Measurements from ENCODE around the gene ACKR1.

The ACKR1 gene

DNA sequence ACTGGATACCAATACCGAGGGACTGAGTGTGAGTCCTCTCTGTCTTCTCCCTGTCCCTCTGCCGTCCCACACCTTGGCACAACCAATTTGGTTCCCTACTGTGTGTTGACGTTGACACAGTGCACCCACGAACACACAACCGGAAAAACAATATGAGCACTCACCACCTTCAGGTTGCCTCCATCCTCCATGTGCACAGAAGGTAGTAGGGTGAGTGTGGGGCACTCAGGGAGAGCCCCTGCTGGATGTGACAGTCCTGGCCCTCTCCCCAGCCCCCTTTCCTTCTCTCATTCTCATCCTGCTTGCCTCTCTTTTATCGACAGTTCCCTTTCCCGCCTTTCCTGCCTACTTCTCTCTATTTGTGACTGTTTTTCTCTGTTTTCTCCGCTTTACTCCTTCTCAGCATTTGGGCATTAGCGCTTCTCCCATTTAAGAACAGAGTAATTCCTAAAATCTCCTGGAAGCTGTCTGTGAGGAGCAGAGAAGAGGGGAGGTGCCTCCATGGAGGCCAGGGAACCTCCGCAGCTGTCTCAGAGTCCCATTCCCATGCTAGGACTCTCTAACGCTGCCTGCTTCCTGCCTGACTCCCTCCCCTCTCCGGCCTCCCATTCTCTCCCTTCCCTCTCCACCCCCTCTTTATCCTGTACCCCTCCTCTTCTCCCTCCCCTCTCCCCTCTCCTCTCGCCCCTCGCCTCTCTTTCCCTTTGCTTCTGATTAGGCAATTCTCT, 16.9 kb upstream of the ACKR1 start:
- DNase-seq, result no peak

DNA sequence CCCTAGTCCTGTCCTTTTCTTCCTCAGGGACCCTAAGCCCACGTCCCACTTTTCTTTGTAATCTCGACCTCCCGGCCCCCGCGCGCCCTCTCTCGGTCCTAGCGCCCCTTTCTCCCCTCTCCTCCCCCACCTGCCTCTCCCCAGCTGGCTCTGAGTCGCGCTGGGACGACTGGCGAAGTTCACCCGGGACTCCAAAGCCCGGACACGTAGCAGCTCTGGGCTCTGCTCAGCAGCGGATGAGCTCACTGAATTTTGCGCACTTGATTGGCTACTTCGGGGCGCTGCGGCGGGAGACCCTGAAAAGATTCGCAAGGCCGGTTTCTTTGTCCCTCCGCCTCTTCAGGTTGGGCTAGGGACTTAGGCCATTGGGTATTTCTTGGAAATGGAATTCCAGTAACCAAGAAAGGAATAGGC, 16.3 kb upstream of the ACKR1 start:
- DNase-seq, result peak; percentile 26

GRCh38 chr1:159190441-159190840, 14.2 kb upstream of the ACKR1 start:
- DNase-seq, result no peak

GRCh38 chr1:159196543-159196942, 8.1 kb upstream of the ACKR1 start:
- no peak for DNase-seq

GRCh38 chr1:159197561-159198557, 6.8 kb upstream of the ACKR1 start:
- peak; percentile 66 for DNase-seq

DNA sequence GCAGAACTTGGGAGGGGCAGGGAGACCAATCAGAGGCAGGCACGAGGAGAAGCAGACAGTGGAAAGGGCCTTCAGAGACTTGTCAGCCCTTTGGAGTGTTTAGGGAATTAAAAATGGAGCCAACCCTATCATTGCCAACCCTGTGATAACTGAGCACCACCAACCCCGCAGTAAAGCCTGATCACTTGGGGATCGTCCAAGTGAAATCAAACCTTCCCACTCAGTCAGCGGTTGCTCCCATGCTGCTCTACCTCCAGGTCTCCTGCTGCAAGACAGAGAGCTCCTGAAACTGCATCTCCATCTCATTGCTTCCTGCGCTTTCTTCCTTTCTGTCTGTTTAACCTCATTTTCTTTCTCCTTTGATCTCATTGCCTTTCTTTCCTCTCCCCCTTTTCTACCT, 4.8 kb upstream of the ACKR1 start:
- DNase-seq, result no peak

DNA sequence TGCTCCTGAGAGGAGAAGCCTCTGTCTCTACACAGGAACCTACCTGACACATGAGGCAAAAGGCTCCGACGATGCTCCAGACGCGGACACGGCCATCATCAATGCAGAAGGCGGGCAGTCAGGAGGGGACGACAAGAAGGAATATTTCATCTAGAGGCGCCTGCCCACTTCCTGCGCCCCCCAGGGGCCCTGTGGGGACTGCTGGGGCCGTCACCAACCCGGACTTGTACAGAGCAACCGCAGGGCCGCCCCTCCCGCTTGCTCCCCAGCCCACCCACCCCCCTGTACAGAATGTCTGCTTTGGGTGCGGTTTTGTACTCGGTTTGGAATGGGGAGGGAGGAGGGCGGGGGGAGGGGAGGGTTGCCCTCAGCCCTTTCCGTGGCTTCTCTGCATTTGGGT, 3.9 kb upstream of the ACKR1 start:
- no peak for DNase-seq

DNA sequence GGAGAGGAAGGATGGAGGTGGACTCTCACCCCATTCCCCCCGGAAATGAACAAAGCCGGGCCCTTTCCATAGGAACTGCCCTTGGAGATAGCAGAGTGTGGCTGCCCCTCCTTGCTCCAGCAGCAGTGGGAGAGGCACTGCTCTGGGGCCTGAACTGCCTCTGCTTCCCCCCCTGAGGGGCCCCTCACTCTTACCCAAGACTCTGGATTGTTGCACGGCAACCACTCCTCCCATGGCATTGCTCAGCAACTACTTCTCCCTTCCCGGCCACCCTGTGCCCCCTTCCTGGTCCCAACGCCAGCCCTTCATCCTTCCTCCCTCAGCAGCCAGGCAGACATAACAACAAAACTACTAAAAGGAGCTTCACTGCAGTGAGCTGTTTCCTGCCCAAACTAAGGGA, 3.0 kb upstream of the ACKR1 start:
- DNase-seq, result no peak

- no peak for DNase-seq
Measured at GRCh38 chr1:159203610-159204009, 1.1 kb upstream of the ACKR1 start.

DNA sequence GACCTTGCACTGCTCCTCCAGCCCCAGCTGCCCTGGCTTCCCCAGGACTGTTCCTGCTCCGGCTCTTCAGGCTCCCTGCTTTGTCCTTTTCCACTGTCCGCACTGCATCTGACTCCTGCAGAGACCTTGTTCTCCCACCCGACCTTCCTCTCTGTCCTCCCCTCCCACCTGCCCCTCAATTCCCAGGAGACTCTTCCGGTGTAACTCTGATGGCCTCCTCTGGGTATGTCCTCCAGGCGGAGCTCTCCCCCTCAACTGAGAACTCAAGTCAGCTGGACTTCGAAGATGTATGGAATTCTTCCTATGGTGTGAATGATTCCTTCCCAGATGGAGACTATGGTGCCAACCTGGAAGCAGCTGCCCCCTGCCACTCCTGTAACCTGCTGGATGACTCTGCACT, 550 bp downstream of the ACKR1 start:
- DNase-seq, result no peak

DNA sequence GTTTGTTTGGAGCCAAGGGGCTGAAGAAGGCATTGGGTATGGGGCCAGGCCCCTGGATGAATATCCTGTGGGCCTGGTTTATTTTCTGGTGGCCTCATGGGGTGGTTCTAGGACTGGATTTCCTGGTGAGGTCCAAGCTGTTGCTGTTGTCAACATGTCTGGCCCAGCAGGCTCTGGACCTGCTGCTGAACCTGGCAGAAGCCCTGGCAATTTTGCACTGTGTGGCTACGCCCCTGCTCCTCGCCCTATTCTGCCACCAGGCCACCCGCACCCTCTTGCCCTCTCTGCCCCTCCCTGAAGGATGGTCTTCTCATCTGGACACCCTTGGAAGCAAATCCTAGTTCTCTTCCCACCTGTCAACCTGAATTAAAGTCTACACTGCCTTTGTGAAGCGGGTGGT, 1.4 kb downstream of the ACKR1 start:
- DNase-seq, result no peak

- DNase-seq, result no peak
Measured at GRCh38 chr1:159207080-159207479, 2.4 kb downstream of the ACKR1 start.

- DNase-seq, result no peak
Measured at GRCh38 chr1:159207774-159208173, 3.1 kb downstream of the ACKR1 start.

GRCh38 chr1:159208175-159208825, 3.6 kb downstream of the ACKR1 start:
- no peak for DNase-seq

GRCh38 chr1:159209061-159209460, 4.4 kb downstream of the ACKR1 start:
- no peak for DNase-seq

- peak; percentile 24 for DNase-seq
Measured at GRCh38 chr1:159211331-159212136, 6.9 kb downstream of the ACKR1 start.

DNA sequence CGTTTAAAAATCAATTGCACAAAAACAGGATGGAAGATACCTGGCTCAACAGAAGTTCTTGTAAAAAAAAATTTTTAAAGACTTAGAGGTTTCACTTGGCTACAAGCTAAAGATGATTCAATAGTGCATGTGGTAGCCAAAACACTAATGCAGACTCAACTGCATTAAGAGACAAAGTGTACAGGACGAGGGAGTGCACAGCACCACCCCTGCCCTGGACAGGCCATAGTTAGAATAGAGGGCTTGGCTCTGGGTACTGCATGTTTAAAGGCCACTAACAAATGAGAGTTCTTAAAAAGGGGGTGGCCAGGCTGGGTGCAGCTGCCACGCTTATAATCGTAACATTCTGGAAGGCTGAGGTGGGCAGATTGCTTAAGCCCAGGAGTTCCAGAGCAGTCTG, 7.9 kb downstream of the ACKR1 start:
- no peak for DNase-seq

DNA sequence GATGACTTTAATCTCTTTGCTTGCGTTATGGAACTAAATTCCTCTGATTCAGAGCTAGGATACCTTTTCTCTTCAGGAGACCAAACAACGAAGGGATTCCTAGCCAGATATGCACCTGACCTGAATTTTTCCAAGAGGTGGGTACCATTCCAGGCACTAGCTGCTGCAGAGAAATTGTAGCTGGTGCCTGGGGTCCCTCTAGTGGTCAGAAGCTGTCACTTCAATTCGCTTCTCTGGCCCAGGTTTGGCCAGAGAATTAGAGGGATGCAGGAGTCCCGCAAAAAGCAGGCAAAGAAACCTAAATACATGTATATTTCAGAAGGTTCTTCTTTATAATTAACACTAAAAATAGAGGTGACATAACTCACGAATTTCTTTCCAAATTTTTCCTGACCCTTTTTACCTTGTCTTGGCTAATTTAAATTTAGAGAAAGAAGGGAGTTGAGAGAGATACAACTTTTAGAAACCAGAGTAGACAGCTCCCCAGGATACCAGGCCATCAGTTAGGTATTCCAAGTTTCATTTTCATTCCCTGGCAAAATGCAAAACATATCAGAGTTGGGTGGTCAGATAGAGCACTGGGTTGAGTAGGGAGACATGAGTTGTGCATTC, 9.6 kb downstream of the ACKR1 start:
- DNase-seq, result peak; percentile 22

GRCh38 chr1:159218649-159219636, 14.3 kb downstream of the ACKR1 start:
- DNase-seq, result no peak

DNA sequence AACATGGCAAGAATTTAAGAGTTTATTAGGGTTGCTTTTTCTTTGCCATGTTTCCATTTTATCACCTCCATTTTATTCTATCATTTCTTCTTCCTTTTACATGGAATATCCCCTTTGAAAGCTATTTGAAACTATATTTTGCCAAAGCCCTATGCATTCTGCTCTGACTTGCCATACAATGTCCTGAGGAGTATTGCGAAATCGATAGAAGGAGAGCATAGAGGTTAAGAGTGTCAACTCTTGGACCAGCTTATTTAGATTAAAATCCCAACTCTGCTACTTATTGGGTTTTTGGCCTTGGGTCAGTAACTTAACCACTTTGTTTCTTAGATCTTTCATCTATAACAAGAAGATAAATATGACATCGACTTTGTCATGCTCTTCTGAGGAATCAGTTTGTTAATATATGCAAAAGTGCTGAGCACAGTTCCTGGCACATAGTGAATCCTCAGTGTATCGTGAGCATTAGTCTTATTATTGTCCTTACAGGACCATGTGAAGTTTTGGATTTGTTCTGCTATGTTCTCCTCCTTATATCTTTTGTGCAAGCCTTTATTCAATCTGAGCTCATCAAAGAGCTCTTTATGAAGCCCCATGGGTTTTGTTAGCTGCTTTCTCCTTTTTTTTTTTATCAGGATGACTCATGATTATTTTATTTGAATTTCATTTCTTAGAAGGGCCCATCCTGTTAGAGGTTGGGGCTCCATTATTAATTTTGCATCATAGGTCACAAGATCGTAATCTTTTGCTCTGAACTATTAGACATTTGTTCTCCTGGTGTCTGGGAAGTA, 17.6 kb downstream of the ACKR1 start:
- DNase-seq, result no peak

Data from fibroblast of skin of abdomen (primary cell).